ENCODE data around the gene TWIST1. TPM values are rescaled to one million over a fixed set of nuclear protein-coding genes. Genes with fewer than 3 reads are reported as not detected.

Gene TWIST1
- total RNA-seq, 1 experiment from 2014 or later: 1.0 TPM

DNA sequence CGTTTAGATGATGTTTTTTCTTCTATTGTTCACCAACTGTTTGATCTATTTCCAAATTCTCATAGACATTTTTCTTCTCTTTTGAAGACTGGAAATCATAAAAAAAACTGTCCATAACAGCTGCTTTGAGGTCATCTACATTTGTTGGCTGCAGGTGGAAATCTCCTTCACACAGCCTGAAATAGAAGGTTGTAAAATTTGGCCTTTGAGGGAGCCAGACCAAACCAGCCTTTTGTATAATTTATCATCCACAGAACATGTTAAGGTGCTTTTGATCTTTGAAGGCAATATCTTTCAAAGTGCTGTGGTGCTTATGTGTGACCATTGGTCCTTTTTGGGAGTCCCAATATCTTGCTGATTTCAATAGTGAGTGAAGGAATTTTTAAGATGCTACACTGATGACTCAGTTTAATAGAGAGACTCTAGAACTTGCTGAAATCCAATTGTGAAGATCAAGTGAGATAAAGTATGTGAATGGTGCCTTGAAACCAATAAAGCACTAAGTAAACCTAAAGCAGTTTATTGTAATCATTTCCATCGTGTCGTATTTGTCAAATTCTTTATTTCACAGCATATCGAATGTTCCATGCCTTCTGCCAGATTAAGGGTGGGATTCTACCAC is 22.4 kb upstream of the TWIST1 start:
- no peak overlapping the region for H3K4me2 ChIP-seq
- DNase-seq: no peak
- H3K27ac ChIP-seq: no peak overlapping the region
- no peak overlapping the region for H3K4me3 ChIP-seq
- H3K9me2 ChIP-seq (ENCODE audit: insufficient read depth): no peaks in the 10 kb centered on the region; the same call in 1 of the 2 replicates
- no peaks in the 10 kb centered on the region for H3K4me1 ChIP-seq (replicated peaks; ENCODE audit: insufficient read depth)
- H2AFZ ChIP-seq: no peak overlapping the region
- H3F3A ChIP-seq (ENCODE audit: insufficient read depth, low read depth): no peaks in the 10 kb centered on the region
- intact Hi-C loops (cut with micrococcal nuclease; ENCODE audit: unreplicated experiment): no loop called here
- H3K9me3 ChIP-seq (ENCODE audit: insufficient read depth, low read depth): no peaks in the 10 kb centered on the region
- H4K20me1 ChIP-seq (ENCODE audit: insufficient read depth): no peaks in the 10 kb centered on the region
- CTCF ChIA-PET: interaction anchor here (0.6 kb wide), 1 partner anchor 126 kb away, joined by 8 read pairs; no protein-coding TSS in a partner anchor
- no peak for TF ChIP-seq EZH2 (IDR thresholded peaks at IDR 0.05; ENCODE audit: low read depth)
- TF ChIP-seq, protein P1, sequence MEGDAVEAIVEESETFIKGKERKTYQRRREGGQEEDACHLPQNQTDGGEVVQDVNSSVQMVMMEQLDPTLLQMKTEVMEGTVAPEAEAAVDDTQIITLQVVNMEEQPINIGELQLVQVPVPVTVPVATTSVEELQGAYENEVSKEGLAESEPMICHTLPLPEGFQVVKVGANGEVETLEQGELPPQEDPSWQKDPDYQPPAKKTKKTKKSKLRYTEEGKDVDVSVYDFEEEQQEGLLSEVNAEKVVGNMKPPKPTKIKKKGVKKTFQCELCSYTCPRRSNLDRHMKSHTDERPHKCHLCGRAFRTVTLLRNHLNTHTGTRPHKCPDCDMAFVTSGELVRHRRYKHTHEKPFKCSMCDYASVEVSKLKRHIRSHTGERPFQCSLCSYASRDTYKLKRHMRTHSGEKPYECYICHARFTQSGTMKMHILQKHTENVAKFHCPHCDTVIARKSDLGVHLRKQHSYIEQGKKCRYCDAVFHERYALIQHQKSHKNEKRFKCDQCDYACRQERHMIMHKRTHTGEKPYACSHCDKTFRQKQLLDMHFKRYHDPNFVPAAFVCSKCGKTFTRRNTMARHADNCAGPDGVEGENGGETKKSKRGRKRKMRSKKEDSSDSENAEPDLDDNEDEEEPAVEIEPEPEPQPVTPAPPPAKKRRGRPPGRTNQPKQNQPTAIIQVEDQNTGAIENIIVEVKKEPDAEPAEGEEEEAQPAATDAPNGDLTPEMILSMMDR (conservative IDR thresholded peaks at IDR 0.05): no peak
- no peaks in the 10 kb centered on the region for H3K27me3 ChIP-seq (ENCODE audit: insufficient read depth, low read depth)
- no peaks in the 10 kb centered on the region for H3K36me3 ChIP-seq (ENCODE audit: low read depth)
- H3K79me2 ChIP-seq (ENCODE audit: low read depth): no peaks in the 10 kb centered on the region
- BruUV-seq (replicated peaks): no TSS peak
- POLR2A ChIA-PET (ENCODE audit: unreplicated experiment): no interaction called here

GRCh38 chr7:19133886-19134285 is 16.4 kb upstream of the TWIST1 start:
- intact Hi-C loops (cut with micrococcal nuclease; ENCODE audit: unreplicated experiment): no loop called here

DNA sequence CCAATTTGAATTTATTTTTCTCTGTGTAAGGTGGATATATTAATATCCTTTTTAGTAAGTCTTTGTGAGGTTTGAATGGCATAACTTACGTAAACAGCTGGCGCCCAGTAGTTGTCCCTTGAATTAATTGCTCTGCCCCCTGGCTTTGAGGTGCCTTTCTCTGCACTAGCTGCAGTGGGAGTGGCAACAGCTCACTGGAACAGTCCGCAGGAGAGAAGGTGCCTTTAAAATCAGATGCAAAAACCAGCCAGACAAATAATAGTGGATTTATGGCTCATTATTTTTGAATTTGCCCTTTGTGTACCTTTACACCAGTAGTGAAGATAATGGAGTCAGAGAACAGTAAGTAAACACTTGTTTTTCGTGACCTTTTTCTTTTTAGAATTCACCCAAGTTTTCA is 16.0 kb upstream of the TWIST1 start:
- intact Hi-C loops (cut with micrococcal nuclease; ENCODE audit: unreplicated experiment): no loop called here
- Histone ChIP-seq H3K4me2 (no peak overlapping the region), H4K20me1 (ENCODE audit: insufficient read depth) (no peaks in the 10 kb centered on the region), H3K36me3 (ENCODE audit: low read depth) (no peaks in the 10 kb centered on the region), H3K9me2 (ENCODE audit: insufficient read depth) (no peaks in the 10 kb centered on the region), H3K4me3 (no peak overlapping the region), H3K27ac (no peak overlapping the region), H3F3A (ENCODE audit: insufficient read depth, low read depth) (no peaks in the 10 kb centered on the region), H3K9me3 (ENCODE audit: insufficient read depth, low read depth) (no peaks in the 10 kb centered on the region), H3K4me1 (replicated peaks; ENCODE audit: insufficient read depth) (no peaks in the 10 kb centered on the region), H2AFZ (no peak overlapping the region; the same call in 1 of the 2 replicates), H3K27me3 (ENCODE audit: insufficient read depth, low read depth) (no peaks in the 10 kb centered on the region), H3K79me2 (ENCODE audit: low read depth) (no peaks in the 10 kb centered on the region)
- TF ChIP-seq, protein P1 (conservative IDR thresholded peaks at IDR 0.05): no peak
- TF ChIP-seq EZH2 (IDR thresholded peaks at IDR 0.05; ENCODE audit: low read depth): no peak
- no peak for DNase-seq
- ChIA-PET CTCF (interaction anchor here (0.7 kb wide), 1 partner anchor 11 kb away, joined by 3 read pairs; no protein-coding TSS in a partner anchor), POLR2A (ENCODE audit: unreplicated experiment) (no interaction called here)
- BruUV-seq (replicated peaks): no TSS peak

More at GRCh38 chr7:19133886-19134285, 16.4 kb upstream of the TWIST1 start:
- POLR2A ChIA-PET (ENCODE audit: unreplicated experiment): no interaction called here
- H3F3A ChIP-seq (ENCODE audit: insufficient read depth, low read depth): no peaks in the 10 kb centered on the region
- no peaks in the 10 kb centered on the region for H3K27me3 ChIP-seq (ENCODE audit: insufficient read depth, low read depth)
- H2AFZ ChIP-seq: no peak overlapping the region; the same call in 1 of the 2 replicates
- H3K4me2 ChIP-seq: no peak overlapping the region
- H4K20me1 ChIP-seq (ENCODE audit: insufficient read depth): no peaks in the 10 kb centered on the region
- H3K9me3 ChIP-seq (ENCODE audit: insufficient read depth, low read depth): no peaks in the 10 kb centered on the region
- H3K4me1 ChIP-seq (replicated peaks; ENCODE audit: insufficient read depth): no peaks in the 10 kb centered on the region
- no TSS peak for BruUV-seq (replicated peaks)
- CTCF ChIA-PET: no interaction called here
- H3K79me2 ChIP-seq (ENCODE audit: low read depth): no peaks in the 10 kb centered on the region
- H3K27ac ChIP-seq: no peak overlapping the region
- H3K9me2 ChIP-seq (ENCODE audit: insufficient read depth): no peaks in the 10 kb centered on the region
- no peak for DNase-seq
- H3K4me3 ChIP-seq: no peak overlapping the region
- no peak for TF ChIP-seq EZH2 (IDR thresholded peaks at IDR 0.05; ENCODE audit: low read depth)
- TF ChIP-seq, protein P1 (conservative IDR thresholded peaks at IDR 0.05): no peak
- no peaks in the 10 kb centered on the region for H3K36me3 ChIP-seq (ENCODE audit: low read depth)
